Nucleus accumbens (tissue), 56 donors: ENCODE results near the gene CDKAL1.
"Not testable (repeated sequence)": the region's sequence is repeated elsewhere in the genome, so short reads cannot be mapped to it uniquely, and the experiment has no call there.

Experiments used
- DNase-seq, 56 donors: peaks; one replicate each; lab custom pipeline; 2025; lab: John Stamatoyannopoulos, UW

CDKAL1 gene

DNA sequence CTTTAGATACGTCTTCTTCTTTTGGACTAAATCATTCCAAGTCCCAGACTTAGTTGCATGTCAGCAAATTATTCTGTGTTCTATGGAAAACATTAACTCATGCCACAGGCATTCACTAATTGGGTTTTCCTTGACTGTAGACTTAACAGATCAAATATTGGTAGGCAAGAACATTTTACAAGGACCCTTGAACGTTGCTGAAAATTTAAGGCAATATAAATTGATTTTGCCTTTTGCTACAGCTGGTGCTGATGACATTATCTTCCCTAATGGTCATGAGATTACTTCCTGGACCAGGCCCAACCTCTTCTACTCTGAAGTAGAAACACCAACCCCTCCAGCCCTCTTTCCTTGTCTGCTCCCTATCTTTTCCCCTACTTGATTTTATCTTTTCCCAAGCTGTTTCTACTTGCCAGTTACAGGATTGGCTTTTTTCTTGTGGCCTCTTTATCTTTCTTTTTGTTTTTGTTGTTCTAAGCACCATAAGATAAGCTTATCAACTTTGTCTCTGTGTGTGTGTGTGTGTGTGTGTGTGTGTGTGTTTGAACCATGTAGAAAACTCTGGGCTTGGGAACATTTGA is 545.3 kb downstream of the CDKAL1 start:
- DNase-seq, result no peak

DNA sequence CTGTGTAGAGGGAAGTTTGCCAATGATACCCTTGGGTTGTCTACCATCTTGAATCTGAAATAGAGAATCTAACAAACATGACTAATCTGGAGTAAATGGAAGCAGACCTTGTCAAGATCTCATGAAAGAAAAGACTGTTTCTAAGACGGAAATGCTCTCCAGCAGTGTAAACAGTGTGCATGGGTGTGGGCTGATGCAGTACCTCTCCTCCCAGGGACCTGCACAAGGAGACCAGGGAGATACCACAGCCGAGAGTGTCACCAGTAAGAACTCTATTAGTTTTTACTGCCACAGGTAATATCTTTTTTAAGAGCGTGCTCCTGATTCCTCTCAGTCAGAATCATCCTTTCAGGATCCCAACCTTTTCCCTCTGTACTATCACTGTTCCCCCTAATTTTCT is 546.0 kb downstream of the CDKAL1 start:
- no peak for DNase-seq

DNA sequence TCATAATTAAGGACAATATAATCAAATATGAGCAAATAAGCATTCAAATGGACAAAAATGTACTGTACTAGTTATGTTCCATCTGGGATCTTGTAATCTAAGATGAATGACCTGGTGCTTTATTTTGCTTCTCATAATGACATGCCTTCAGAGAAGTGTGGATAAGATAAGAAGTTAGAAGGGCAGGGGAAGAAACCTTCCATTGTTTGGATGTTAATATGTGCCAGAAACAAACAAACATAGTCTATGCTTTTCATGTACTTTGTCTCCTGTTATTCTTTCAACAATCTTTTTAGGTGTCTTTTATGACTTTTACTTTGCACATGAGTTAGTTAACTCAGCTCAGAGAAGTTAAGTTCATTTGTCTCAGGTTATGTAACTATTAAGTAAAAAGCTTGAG is 547.8 kb downstream of the CDKAL1 start:
- DNase-seq, result no peak

DNA sequence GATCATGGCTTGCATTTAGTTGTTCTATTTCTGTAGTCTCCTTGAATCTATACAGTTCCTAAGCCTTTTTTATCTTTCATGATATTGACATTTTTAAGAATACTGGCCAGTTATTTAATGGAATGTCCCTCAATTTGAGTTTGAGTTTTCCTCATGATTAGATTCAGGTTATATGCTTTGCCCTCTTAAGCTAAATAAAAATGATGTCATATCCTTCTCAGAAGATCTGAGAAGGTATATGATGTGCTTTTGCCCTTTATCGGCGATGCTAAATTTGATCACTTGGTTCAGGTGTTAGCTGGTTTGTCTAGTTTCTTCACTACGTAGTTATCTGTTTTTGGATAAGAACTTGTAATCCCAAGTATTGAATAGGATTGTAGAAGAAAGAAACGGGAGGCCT is 549.5 kb downstream of the CDKAL1 start:
- DNase-seq, result no peak

DNA sequence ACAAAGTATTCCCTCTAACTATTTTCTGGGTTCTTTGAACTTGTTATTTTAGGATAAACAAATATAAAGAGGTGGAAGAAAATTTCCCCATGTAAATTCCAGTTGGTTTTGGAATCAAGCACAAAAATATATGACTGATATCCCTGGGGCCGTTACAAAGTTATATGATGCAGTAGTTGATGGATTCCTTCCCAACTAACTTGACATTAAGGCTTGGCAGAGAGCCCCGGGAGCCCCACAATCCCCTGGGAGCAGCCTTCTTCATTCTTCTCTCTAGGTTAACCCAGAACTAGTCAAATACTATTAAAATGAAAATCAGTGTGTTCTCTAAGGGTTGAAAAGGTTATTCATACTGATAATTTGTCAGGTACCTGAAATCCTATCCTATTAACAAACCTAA is 550.4 kb downstream of the CDKAL1 start:
- DNase-seq, result no peak

DNA sequence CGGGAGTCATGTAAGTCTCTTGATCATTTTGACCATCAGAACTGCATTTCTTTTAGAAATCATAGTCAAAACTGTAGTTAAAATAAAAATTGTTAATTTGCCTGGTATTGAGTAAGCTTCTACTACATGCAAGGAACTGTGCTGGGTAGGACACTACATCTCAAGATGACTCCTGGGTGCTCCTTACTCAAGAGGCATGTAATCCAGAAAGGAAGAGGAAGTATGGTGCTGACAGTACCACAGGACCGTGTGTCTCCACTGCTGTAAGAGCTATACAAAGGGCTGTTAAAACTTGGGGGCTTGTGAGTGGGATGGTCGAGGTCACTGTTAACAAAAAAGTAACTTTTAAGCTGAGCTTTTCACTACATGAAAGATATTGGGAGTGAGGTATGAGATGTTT is 551.0 kb downstream of the CDKAL1 start:
- DNase-seq, result no peak

DNA sequence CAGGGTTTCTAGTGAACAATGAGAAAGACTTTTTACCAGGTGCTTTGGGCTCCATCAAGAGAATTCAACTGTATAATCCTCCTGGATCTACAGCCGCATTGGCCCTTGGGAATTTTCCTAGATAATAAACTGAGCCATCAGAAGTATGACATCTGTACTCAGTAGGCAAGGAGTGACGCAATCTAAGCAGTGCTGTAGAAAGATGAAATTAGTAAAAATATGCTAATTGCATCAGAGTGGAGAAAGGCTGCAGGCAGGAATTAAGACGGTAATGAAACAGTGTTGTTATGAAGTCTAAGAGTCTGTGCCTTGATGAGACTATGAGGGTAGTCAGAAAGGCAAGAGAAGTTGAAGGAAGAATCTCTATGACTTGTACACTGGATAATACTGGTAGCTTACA is 551.4 kb downstream of the CDKAL1 start:
- no peak for DNase-seq

DNA sequence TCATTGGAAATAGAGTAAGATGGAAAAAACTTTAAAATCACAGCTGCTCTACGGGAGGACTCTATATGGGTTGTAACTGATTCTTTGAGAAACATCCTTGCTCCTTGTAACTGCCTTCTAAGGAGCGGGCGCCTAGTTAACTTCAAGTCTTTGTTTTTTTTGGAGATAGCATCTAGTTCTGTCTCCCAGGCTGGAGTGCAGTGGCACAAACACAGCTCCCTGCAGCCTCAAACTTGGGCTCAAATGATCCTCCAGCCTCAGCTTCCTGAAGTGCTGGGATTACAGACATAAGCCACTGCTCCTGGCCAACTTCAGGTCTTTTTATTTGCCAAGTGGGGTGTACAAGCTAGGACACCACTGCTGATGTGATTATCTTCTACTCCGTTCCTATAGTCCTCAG is 552.9 kb downstream of the CDKAL1 start:
- DNase-seq, result no peak

DNA sequence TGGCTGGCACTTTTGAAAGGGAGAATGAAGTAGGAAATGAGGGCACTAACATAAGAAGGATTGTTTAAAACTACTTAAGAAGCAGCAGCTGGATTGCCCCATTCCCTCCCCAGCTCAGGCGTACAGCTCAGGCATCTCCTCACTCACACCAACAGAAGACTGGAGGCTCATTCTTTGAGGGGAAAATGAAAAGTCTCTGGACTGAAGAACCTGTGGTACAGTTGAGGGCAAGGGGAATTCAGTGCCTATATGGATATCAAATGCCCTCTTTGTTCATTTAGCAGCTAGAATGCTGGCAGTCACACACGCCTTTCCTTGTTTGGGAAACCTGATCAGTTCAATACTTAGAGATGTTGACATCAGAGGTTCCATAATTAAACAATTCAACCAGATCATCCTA is 557.2 kb downstream of the CDKAL1 start:
- DNase-seq, result no peak

DNA sequence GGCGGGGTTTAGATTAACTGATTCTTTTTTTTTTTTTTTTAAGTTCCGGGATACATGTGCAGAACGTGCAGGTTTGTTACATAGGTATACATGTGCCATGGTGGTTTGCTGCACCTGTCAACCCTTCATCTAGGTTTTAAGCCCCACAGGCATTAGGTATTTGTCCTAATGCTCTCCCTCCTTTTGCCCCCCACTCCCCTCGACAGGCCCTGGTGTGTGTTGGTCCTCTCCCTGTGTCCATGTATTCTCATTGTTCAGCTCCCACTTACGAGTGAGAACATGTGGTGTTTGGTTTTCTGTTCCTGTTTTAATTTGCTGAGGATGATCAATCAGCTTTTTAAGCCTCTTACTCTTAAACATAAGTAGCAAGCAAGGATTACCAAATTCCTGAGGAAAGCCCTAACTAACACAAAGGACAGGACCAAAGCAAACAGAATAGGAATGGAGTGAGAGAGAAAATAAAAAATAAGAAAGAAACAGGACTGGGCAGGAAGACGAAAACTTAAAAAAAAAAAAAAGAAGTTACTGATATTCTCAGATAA is 558.0 kb downstream of the CDKAL1 start:
- DNase-seq, result not testable (repeated sequence)

DNA sequence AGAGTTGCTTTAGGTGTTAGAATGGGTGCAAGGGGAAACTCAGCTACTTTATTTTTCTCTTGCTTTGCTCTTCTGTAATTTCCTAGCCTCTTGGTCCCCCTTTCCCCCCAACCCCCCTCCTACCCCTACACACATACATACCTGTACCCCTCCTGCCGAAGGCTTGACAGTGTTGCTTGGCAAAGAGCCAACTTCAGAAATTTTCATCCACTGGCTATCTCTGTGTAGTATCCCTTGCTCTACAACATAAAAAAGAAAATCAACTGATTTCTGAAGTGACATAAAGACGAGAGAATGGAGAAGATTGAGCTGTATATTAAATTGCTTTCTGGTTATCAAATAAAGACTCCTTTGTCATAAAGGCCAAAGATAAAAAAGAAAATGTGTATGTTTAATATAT is 561.2 kb downstream of the CDKAL1 start:
- DNase-seq, result no peak

DNA sequence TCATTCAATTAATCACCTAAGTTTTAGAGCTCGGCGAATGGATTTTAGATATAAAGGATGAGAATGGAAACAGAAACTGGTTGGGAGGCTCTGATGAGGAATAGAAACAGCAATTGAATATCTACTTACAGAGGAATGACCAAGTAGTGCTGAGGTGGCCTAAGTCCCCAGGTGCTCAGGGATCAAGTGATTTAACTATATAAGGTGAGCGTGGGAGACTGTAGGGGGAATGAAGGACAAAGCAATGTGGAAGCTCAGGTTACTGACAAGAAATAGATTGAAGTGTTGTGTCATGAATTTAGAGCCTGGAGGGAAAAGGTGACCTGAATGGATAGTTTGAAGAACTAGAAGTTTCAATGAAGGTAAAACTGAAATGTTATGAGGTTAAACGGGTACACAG is 563.9 kb downstream of the CDKAL1 start:
- no peak for DNase-seq

DNA sequence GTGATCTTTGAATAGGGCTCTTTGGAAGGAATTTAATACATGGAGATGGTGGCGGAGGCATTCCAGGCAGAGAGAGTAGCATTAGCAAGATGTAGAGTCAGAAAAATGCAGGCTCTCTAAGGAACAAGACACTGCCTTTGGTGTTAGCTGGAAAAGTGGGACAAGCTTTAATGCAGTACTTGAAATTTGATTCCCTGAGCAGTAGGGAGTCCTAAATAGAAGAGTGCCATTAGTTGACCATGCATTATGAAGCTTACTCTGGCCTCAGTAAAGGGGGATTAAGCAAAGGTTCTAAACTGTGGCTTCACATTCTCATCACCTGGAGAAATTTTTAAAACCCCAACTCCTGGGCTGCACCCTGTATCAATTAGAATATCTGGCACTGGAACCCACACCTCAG is 564.5 kb downstream of the CDKAL1 start:
- no peak for DNase-seq

DNA sequence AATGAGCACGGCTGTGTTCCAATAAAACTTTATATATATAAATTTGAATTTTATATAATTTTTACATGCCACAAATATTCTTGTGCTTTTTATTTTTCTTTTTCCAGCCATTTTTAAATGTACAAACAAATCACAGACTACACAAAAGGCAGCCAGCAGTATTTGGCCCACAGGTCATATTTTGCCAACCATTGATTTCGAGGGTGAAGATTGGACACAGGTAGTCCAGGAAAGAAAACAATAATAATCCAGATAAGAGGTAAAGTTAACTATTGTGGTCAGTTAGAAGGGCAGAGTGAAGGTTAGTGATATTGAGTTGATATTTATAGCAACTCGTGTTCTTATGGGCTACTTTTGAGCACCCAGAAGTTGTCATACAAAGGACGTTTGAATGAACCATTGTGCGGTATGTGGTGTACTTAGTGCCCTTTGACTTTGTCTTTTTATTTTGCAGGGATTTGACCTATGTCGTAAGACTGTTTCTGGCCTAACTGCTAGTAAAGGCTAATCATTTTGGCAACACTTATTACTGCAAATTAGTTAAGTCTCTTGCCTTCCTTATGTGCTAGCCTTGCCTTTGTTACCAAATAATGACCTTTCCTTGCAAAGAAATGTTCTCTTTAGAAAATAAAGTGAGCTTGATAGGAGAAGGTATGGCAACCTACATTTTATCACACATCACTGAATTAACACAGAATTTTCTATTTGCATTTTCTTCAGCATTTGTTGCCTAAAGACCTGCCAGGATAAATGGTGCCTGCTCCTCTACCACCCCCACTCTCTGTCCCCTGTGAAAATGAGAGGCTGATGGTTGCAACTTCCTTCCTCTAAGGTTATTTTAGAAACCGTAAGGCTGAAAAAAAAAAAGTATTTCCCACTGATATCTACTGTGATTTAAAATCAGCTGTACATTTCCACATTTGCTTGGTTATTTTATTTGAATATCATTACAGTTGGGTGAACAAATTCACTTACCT is 565.4 kb downstream of the CDKAL1 start:
- DNase-seq, result no peak

DNA sequence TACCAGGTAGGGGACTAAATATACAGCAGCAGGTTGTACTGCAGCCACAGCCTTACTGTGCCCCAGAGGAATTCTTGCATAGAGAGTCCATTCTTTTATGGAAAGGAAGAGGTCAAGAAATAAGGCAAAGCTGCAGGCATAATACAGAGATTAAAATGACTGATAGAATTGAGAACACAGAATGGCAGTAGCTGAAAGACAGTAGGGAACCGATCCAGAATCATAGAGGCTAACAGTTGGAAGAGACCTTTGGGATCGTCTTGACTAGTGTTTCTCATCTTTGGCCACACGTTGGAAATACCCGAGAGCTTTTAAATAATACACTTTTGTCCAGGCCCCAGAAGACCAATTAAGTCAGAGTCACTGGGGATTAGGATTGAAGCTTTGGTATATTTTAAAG is 566.7 kb downstream of the CDKAL1 start:
- DNase-seq, result no peak

DNA sequence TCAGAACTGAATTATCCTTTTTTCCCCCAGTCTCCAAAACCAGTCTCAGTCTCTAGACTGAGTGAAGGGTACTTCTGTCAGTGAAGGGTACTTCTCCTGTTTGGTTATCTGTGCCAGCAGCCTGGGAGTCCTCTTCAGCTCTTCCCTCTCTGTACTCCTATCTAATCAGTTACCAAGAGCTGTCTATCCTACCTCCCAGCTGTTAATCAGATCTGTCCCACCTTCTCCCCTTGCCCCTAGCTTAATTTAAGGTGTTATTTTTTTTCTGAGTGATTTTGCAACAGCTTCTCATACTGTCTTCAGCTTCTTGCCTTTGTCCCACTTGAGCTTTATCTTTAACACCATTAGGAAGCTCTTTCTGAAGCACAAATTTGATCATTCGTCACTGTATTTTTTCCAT is 567.4 kb downstream of the CDKAL1 start:
- DNase-seq, result no peak

DNA sequence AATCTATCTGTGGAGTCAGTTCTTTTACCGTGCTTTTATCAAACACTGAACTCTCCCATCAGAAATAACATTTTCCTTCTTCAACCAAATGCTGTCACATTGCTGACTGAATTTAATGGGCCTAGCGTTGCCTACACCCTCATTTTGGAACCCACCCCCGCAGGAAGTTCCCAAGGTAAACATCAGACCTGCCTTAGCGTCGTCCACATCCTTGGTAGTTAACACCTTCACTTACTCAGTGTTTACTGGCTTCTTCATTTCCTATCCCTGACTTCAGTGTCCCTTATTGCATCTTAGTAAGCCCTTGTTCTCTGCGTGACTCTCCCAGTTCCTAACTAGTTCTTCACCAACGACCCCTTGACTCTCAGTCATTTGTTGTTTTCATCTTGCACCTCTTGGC is 567.9 kb downstream of the CDKAL1 start:
- no peak for DNase-seq

DNA sequence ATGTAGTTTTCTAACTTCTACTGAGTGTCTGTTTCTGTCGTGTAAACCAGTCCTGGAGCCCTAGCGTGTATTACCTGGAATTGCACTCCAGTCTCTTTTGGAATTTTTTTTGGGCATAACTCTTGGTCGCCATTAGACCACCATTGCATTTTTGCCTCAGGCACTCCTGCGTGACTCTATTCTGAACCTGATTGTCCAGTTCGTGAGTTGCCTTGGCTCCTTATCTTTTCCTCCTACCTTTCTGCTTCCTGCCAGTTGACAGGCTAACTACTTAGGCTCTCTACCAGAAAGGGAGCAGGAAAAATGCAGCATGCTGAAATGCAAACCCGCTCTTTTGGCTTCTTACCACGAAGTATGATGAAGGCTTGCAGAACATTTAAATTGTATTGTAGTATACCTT is 568.4 kb downstream of the CDKAL1 start:
- no peak for DNase-seq

DNA sequence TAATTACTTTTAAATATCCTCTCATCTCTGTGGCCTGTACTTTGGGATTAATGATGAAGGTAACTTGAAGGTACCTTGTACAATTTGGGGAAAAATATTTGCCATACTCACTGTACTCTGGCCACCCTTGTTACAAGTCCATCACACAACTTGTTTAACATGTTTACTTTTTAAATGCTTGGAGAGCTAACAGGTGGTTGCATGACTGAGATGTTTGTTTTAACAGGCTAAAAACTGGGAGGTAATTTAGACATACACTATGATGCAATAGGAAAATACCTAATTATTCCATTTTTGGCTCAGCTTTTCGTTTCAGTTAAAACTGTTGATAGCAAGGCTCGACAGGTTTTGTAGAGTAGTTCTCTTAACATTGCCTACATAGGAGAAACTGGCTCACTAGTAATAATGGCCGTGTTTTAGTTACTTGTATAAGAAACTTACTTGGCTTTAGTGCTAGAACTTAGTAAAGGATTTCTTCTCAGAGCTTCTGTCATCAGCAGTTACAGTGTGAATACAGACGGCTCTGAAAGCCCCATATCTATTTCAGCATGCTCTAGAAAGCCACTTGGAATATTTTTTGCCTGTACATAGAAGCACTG is 569.5 kb downstream of the CDKAL1 start:
- DNase-seq, result no peak

DNA sequence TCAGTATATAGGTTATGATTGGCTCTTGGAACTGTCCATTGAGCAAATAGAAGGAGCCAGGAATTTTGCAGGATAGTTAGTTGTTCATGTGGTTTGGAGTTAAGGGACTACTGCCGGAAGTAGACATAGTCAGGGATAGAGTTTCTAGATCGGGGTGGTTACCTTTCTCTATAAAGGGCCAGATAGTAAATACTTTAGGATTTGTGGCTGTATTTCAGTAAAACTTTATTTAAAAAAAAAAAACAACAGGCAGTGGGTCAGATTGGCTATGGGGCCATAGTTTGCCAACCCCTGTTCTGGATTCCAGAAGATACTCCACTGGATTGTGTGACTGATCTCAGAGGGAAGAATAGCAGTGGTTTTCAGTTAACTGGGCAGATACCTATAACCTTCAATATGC is 570.0 kb downstream of the CDKAL1 start:
- DNase-seq, result no peak

DNA sequence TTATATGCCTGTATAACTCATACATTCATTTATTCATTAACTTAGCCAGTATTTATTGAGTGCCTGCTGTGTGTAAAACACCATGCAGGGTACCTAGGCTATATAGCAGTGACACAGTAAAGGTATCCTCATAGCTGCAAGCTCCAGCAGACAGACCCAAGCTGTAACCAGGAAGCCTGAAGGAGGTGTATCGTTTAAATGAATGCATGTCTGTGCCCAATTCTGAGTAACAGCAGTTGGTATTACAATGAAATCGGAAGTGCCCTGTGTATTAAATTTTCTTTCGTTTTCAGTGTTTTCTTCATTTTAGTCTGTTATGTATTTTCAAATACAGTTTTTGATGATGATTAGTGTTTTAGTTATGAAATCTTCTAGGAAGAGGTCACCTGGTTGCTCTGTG is 573.5 kb downstream of the CDKAL1 start:
- no peak for DNase-seq
